NCI-H187 (cell line): ENCODE data around the gene ADIPOQ.
"Not testable (repeated sequence)": the region's sequence is repeated elsewhere in the genome, so short reads cannot be mapped to it uniquely, and the experiment has no call there.

Experiments used
- DNase-seq, 2 experiments: peaks; one replicate each; lab custom pipeline; 2025; lab: John Stamatoyannopoulos, UW

ADIPOQ gene

GRCh38 chr3:186842426-186843038 lies at the start of gene ADIPOQ:
Gene ADIPOQ (plus strand): TSS chr3:186842710. CDS start chr3:186853059, 10,349 bp downstream.
- no peak for DNase-seq

DNA sequence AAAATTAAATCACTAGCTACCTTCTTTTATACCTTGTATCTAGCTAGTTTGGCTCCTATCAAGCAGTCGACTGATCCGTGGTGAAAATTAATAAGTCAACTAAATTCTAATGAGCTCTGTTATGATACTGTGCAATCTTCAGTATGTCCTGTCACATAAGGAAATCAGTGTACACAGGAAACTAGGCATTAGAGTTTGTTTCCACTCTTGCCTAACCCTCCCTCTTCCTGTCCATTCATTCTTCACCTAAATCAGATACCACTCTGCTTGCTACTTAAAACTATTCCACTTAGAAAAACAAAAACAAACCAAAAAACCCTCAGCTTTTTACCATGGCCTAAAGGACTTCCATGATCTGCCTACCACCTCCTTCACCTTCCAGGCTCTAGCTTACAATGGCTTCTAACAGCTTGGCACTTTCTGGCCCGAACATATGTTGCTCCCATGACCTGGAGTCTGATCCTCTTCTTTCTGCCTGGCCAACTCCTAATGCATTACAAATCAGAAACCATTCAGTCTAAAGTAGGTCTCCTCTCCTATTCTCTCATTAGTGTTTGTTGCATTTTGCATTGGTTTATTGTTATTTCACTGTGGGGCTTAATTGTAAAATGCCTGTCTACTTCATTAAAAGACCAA lies 44.2 kb upstream of the ADIPOQ start:
- no peak for DNase-seq

DNA sequence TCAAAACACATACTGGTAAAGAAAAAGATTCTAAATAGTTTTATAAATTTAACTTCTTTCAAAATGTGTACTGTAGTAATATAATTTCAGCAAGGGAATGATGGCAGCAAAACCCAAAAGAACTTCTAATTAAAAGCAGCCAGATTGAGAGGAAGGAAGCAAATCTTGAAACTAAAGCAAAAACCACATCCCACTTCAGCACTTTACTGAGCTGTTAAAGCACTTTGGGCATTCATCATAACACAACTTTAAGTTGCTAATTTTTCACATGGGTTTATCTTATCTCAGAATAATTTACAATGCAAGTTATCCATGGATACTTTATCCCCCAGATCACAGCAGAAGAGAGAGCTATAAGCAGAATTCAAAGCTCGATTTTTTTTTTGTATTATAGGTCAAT lies 42.2 kb upstream of the ADIPOQ start:
- DNase-seq, result no peak

DNA sequence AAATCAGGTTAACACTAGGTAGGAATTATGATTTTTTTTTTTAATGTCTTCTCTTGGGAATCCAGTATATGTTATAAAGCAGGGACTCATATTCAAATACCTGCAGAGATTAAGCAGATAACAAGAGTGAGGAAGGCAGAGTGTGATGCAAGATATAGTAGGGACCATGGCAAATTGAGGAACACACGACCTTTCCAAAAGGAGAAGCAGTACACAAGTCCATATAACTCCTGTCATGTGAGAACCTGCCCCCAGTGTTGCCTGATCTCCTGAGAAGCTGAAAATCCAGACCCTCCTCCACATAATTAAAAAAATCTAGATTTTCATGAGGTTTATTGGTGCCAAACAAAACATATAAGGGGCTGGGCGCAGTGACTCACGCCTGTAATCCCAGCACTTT lies 39.8 kb upstream of the ADIPOQ start:
- DNase-seq, result no peak

- not testable (repeated sequence) for DNase-seq
These were observed 39.1 kb upstream of the ADIPOQ start for GRCh38 chr3:186803447-186803846.

DNA sequence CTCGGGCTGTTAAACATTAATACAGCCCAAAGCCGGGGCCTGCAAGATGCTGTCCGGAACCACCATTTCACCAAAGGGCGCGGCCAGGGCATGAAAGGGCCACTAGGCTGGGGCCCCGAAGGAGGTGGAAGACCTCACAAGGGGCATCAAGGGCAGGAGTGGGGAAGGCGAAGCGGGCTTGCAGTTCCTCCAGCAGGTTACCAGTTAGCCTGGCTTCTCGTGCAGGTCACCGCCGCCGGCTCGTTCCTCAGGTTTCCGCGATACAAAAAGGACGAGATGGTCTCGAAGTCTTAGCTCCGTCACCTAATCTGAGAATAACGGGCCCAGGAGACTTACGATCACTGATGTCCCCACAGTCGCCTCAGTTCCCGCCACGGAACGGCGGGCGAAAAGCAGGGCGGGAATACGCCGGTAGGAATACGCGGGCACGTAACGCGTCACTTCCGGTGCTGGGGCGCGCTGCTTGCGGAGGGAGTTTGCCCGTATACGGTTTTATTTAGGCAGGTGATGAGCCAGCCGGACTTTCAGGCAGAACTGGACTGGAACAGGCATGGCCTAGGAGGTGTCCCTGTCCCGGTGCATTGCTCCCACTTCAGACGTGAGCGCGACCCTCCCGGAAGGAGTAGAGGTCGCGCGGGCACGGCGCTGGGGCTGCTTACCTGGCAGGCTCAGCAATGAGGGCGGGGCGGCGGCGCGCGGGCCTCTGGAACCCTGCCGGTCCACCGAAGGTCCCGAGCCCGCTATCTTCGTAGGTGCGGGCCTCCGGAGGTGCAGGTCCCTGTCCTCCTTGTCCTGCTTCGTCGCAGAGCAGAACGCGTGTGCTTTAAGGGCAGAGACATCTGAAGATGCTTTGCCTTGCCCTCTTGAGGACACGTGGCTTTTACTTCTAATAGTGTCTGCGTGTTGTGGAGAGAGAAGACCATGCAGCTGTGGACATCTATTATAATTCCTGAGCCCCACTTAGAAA lies 36.1 kb upstream of the ADIPOQ start, which contains the start of gene RFC4:
RFC4 (minus strand) TSS at position 394 of the 967 bp plus-strand sequence. CDS start 1,769 bp downstream, outside the sequence.
- DNase-seq, result peak; percentile 68 to 90

DNA sequence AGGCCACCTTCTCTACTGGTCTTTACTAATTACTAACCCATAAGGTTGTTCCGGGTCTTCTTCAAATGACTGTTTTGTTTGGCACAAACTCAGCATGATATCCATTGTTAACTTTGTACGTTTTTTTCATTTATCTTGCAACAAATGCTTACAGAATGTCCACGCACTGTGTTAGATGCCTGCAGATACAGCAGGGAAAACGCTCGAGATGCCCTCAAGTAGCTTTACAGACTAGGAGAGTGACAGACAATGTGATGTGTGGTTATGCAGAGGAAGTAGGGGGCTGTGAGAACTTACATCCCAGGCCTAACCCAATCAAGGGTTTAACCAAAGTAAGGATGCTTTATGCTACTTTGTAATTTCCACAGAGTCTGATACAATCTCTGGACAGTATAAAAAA lies 35.3 kb upstream of the ADIPOQ start:
- DNase-seq, result no peak

- no peak for DNase-seq
These were observed 32.0 kb upstream of the ADIPOQ start for GRCh38 chr3:186810336-186810996.

GRCh38 chr3:186811313-186811712 lies 31.2 kb upstream of the ADIPOQ start:
- not testable (repeated sequence) for DNase-seq

DNA sequence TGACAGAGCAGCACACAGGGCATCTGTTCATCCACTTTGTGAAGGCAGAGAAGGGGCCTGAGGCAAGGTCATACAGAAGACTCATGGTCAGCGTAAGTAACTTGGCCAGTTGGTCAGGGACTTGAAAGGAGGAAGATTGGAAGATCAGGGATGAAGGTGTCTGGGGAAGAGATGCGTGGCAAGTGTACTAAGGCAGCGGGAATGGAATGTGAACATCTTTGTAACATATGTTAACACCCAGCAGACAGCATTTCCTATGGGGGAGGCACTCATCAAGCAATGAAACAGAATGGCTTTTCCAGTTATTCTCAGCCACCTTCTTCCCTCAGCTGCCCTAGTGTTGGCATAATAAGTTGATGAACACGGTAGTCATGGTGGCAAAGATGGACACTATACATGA lies 28.4 kb upstream of the ADIPOQ start:
- no peak for DNase-seq

DNA sequence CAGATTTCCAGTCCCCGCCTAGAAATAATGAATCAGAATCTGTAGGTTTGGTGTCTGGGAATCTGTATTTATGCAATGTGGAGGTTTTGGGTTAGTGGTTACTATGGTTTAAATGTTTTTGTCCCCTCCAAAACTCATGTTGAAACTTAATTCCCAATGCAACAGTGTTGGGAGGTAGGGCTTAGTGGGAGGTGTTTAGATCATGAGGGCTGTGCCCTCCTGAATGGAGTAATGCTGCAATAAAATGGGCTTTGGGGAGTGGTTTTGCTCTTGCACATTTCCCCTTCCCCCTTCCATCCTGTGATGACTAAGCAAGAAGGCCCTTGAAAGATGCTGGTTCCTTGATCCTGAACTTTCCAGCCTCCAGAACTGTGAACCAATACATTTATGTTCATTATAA lies 27.1 kb upstream of the ADIPOQ start:
- no peak for DNase-seq

- DNase-seq, result no peak
These were observed 24.0 kb upstream of the ADIPOQ start for GRCh38 chr3:186818516-186818915.

DNA sequence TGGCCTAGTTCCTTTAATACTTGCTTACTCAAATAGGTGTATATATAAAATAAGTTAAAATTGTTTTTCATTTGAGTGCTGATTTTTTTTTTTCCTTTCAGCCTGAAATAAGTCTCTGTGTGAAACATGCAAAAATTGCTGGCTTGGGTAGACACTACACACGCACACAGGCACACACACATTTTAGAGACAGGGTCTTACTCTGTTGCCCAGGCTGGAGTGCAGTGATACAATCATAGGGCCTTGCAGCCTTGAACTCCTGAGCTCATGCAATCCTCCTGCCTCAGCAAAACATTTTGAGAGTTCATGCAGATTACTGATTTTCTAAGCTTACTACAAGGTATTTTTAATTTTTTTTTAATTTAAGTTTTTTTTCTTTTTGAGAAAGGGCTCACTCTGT lies 23.6 kb upstream of the ADIPOQ start:
- no peak for DNase-seq

DNA sequence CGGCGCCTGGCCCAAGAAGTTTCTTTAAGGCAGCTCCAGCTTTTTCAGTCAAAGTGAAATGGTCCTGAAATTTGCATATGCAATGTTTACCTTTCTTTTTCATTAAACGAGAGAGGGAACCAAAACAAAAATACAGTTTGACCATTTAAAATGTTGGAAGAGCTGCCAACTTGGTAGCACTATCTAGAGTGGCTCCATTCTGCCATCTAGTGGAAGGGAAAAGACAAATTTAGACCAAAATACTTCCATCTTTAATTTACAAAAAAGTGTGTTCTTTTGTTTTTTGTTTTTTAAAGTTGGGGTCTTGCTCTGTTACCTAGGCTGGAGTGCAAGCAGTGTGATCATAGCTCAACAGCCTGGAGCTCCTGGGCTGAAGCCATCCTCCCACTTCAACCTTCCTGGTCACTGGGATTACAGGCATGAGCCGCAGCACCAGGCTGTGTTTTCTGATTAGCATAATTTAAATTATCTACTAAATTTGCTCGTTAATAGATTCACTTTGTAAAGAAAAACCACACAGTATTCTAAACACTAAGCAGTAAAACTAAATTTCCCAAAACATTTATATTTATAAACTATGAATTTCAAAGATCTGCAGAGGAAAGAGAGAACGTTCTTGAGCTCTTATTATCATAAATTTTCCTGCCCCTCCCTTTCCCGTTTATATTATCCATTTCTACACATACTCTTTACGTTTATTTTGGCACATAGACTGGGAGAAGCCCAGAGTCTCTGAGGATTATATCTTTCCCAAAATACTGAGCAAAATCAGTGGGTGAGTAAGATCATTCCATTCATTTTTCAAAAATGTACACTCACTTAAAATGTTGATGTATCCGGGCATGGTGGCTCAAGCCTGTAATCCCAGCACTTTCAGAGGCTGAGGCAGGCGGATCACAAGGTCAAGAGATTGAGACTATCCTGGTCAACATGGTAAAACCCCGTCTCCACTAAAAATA lies 20.8 kb upstream of the ADIPOQ start:
- DNase-seq, result peak in 1 of 2 experiments; percentile 5

GRCh38 chr3:186822388-186822759 lies 20.1 kb upstream of the ADIPOQ start:
- DNase-seq, result not testable (repeated sequence)

DNA sequence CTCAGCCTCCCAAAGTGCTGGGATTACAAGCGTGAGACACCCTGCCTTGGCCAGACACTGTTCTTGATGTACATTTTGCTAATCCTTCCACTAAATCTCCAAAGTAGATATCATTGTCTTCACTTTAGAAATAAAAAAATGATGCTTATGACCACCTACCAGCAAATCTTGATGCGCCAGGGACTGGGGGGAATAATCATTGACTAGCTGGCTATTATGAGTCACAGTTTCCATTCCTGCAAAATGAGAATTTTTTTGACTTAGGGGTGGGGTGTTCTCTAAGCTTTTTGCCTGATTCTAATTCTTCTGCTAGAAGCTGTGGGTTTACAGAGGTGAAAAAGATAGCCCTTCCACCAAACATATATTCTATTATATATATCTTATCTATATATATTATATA lies 19.1 kb upstream of the ADIPOQ start:
- DNase-seq, result no peak

- no peak for DNase-seq
These were observed 17.9 kb upstream of the ADIPOQ start for GRCh38 chr3:186824430-186825139.

DNA sequence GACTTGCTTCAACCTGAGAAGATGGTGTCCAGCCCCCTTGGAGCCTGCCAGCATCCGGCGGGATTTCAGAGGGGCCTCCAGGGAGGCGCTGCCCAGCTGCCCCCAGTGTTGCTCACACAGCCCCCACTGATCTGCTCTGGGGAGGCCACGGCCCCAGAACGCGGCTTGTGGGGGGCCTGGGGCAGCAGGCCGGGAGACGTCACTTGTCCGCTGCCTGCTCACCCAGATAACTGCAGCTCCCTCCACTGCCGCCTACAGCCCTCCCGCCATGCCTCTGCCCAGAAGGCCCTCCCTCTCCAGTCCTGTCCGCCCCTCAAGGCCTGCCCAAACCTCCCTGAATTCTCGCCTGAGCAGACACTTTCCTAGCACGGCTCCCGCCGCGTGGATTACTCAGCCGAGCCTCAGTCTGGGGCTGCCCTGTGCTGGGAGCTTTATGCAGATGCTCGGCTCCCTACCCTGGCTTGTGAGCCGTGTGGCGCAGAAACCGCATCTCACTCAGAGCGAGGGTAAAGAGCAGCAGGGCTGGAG lies 17.2 kb upstream of the ADIPOQ start:
- no peak for DNase-seq

DNA sequence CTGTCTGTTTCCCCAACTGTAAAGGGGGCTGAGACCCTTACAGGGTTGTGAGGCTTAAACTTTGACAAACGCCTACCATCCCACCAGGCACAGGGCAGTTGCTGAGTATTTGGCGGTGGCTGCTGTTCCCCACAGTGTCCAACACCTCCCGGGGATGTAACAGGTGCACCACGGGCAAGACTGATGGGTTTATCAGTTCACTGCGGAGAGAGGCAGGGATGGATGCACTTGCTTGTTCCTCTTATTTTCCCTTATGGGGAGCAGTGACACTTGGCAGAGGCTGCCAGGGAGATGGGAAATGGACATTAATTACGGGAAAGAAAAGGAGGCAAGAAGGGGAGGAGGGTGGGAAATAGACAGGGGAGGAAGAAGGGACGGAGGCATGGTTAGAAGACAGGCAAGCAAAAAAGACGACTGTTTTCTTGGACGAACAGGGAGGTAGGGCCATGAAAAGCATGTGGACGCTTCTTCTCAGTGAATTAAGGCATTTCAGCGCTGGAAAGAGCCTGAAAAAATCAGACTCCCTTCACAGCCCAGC lies 16.6 kb upstream of the ADIPOQ start:
- no peak for DNase-seq
